ENCODE data around the gene TSPAN18.
"Not testable (repeated sequence)": the region's sequence is repeated elsewhere in the genome, so short reads cannot be mapped to it uniquely, and the experiment has no call there.

The TSPAN18 gene

GRCh38 chr11:44854086-44854485, 127.3 kb downstream of the TSPAN18 start:
- no peak for DNase-seq

GRCh38 chr11:44854741-44855492, 128.2 kb downstream of the TSPAN18 start:
- no peak for DNase-seq

- DNase-seq, result no peak
These were observed 128.7 kb downstream of the TSPAN18 start for GRCh38 chr11:44855493-44855849.

- no peak for DNase-seq
These were observed 130.8 kb downstream of the TSPAN18 start for GRCh38 chr11:44857490-44858090.

- no peak for DNase-seq
These were observed 132.2 kb downstream of the TSPAN18 start for GRCh38 chr11:44858796-44859527.

GRCh38 chr11:44859528-44859925, 132.8 kb downstream of the TSPAN18 start:
- no peak for DNase-seq

- DNase-seq, result no peak
These were observed 133.6 kb downstream of the TSPAN18 start for GRCh38 chr11:44860346-44860745.

GRCh38 chr11:44861849-44862557, 135.2 kb downstream of the TSPAN18 start:
- peak; percentile 82 for DNase-seq

GRCh38 chr11:44862558-44863101, 135.9 kb downstream of the TSPAN18 start:
- DNase-seq, result no peak

GRCh38 chr11:44863231-44863630, 136.5 kb downstream of the TSPAN18 start:
- no peak for DNase-seq

GRCh38 chr11:44865866-44866272, 139.1 kb downstream of the TSPAN18 start:
- DNase-seq, result no peak

GRCh38 chr11:44866286-44866685, 139.5 kb downstream of the TSPAN18 start:
- no peak for DNase-seq

- no peak for DNase-seq
These were observed 141.3 kb downstream of the TSPAN18 start for GRCh38 chr11:44868021-44868420.

- DNase-seq, result no peak
These were observed 142.0 kb downstream of the TSPAN18 start for GRCh38 chr11:44868455-44869421.

GRCh38 chr11:44870181-44870580, 143.4 kb downstream of the TSPAN18 start:
- DNase-seq, result no peak

GRCh38 chr11:44870615-44871176, 143.9 kb downstream of the TSPAN18 start:
- no peak for DNase-seq

- not testable (repeated sequence) for DNase-seq
These were observed 144.9 kb downstream of the TSPAN18 start for GRCh38 chr11:44871682-44872081.

GRCh38 chr11:44872556-44872955, 145.8 kb downstream of the TSPAN18 start:
- no peak for DNase-seq

- DNase-seq, result no peak
These were observed 146.8 kb downstream of the TSPAN18 start for GRCh38 chr11:44873537-44873936.

GRCh38 chr11:44874284-44874683, 147.5 kb downstream of the TSPAN18 start:
- DNase-seq, result no peak

- no peak for DNase-seq
These were observed 148.3 kb downstream of the TSPAN18 start for GRCh38 chr11:44875037-44875436.
